Upper lobe of left lung (tissue), 4 donors: Measurements from ENCODE around the gene CD96.

ENCODE experiments used
- CTCF ChIP-seq, 6 experiments: fragments of 450-650 bp in 4 of 6; fragments of 200-600 bp in 2 of 6; sonication (generic) in 2 of 6; IDR thresholded peaks; one replicate each; pipeline ENCODE4 v1.5.1; 2016 to 2019; ENCODE audit warnings: antibody characterized with exemption in 6 of 6
- EP300 ChIP-seq, 4 donors: sonication (generic); formaldehyde crosslinking; IDR thresholded peaks; one replicate each; pipeline ENCODE4 v1.5.1; 2017; ENCODE audit warnings: antibody characterized with exemption in 4 of 4, control low read depth in 2 of 4
- POLR2A ChIP-seq, 4 donors: fragments of 450-650 bp; IDR thresholded peaks; one replicate each; pipeline ENCODE4 v1.5.1; 2016 to 2017; ENCODE audit warnings: antibody characterized with exemption in 4 of 4, mild to moderate bottlenecking in 2 of 4
- POLR2AphosphoS5 ChIP-seq, 2 donors: sonication (generic); formaldehyde crosslinking; IDR thresholded peaks; one replicate each; pipeline ENCODE4 v1.5.1; 2017; ENCODE audit warnings: antibody characterized with exemption in 2 of 2

GRCh38 chr3:111639316-111639715, 97.3 kb downstream of the CD96 start:
- no peak for TF ChIP-seq POLR2A (IDR thresholded peaks at IDR 0.05)
- TF ChIP-seq CTCF (IDR thresholded peaks at IDR 0.05) = no peak
- TF ChIP-seq POLR2AphosphoS5 (IDR thresholded peaks at IDR 0.05) = no peak
- no peak for TF ChIP-seq EP300 (IDR thresholded peaks at IDR 0.05)
